Activated CD4-positive, alpha-beta T cell treated with anti-CD3 and anti-CD28 coated beads for 48 hours (primary cell): ENCODE results near the gene CCDC91.
"Not testable (repeated sequence)": the region's sequence is repeated elsewhere in the genome, so short reads cannot be mapped to it uniquely, and the experiment has no call there.

Source experiments
- DNase-seq: peaks from one replicate; pipeline ENCODE4 v3.0.0-alpha.2; 2020

Gene CCDC91

DNA sequence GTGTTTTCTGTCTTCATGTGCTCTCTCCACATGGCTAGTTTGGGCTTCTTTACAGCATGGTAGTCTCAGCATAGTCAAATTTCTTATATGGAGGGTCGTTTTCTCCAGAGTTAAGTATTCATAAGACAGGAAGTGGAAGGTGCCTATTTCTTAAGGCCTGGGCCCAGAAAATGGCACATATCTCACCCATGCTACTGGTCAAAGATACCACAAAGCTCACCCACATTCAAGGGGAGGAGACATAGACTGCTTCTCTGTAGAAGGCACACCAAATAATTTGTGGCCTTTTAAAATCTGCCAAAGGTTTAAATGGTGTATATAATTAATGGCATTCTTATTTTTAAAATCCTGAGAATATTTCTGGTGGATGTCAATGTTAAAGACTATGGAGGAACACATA is 44.8 kb downstream of the CCDC91 start:
- DNase-seq = no peak

GRCh38 chr12:28235985-28236384 is 45.7 kb downstream of the CCDC91 start:
- DNase-seq = no peak

DNA sequence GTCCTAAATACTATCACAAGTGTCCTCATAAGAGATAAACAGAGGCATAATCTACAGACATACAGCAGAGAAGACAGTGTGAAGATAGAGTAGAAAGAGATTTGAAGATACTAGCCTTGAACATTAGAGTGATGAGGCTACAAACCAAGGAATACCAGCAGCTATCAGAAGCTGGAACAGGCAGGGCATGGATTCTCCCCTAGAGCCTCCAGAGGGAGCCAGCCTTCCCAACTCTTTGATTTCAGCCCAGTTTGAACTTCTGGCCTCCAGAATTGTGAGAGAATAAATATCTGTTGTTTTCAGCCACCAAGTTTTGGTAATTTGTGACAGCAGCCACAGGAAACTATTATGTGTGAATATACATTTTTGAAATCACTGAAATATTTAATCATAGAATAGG is 47.2 kb downstream of the CCDC91 start:
- DNase-seq = no peak

DNA sequence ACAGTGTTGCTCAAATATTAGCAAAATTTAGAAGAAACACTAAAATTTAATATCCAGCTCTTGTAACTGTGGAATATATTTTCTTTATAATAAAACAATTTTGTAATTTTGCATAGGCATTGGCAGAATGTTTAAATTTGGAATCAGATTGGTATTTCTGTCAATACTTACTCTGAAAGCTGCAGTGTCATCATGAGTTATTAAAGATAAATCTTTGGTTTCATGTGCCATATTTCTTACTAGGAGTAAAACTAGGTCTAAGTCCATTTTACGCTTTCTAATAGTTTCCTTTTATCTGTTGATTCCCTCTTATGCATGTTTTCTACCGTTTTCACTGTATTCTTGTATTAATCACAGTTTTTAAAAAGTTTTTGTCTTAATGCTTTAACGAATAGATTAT is 49.7 kb downstream of the CCDC91 start:
- DNase-seq = no peak

DNA sequence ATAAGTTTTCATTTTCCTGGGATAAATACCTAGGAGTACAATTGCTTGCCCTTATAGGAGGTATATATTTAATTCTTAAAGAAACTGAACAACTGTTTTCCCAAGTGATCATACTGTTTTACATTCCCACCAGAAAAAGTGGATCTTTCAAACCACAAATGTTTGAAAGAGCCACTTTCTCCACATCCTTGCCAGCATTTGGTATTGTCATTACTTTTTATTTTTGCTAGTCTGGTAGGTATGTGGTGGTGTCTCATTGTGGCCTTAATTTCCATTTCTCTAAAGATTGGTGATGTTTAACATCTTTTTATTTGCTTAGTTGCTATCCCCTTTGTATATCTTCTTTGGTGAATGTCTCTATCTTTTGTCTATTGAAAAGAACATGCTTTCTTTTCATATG is 50.6 kb downstream of the CCDC91 start:
- DNase-seq = no peak

DNA sequence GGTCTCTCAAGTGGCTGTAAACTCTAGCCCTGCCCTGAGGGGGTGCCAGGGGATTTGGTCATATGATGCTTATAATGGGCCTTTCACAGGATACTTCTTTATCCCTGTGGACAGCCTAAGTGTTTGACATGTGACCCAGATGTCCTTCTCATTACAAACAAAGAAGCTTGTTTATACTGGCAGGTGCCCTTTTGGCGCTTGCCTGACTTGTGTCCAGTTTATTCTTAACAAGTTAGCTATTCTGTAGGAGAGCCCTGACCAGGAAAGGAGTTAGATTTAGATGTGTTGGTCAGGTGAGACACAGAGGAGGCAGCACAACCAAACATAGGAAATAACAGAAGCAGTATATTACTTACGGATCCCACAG is 51.9 kb downstream of the CCDC91 start:
- DNase-seq = no peak

- DNase-seq = no peak
Measured at GRCh38 chr12:28242496-28243309, 52.4 kb downstream of the CCDC91 start.

DNA sequence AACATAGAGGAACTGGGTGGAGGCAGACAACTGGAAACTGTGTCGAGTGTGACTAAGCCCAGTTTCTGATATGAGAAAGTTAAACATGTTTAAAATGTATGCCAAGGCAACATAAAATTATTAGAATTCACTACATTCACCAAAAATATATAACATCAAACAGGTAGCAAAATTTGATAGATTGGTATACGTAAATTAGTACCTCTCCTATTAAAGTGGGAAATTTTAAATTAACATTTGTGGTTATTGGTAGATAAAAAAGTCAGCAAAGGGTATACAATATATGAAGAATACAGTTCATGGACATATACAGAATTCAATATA is 53.0 kb downstream of the CCDC91 start:
- no peak for DNase-seq

- DNase-seq = no peak
Measured at GRCh38 chr12:28247806-28248205, 57.5 kb downstream of the CCDC91 start.

GRCh38 chr12:28248555-28249145 is 58.4 kb downstream of the CCDC91 start:
- no peak for DNase-seq

- peak; percentile 61 for DNase-seq
Measured at GRCh38 chr12:28253161-28253641, 62.9 kb downstream of the CCDC91 start.

DNA sequence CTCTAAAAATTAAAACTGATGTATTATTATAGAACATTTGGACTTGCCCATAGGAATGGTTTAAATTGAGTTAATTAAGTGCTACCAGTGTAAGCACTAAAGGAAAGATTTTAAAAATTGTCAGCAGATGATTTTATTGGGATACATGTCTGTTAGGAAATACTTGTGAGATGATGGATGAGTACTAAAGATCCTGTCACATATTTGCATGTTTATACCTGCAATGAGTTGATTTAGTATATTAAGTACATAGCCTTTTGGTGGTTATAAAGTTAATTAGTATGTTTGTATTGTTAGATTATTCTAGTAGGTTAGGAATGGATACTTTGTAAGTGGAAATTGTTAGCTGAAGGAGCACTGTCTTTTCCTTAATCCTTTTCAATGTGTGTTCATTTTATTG is 67.2 kb downstream of the CCDC91 start:
- no peak for DNase-seq

- DNase-seq = no peak
Measured at GRCh38 chr12:28258998-28259397, 68.7 kb downstream of the CCDC91 start.

GRCh38 chr12:28265435-28266042 is 75.3 kb downstream of the CCDC91 start:
- DNase-seq = no peak

DNA sequence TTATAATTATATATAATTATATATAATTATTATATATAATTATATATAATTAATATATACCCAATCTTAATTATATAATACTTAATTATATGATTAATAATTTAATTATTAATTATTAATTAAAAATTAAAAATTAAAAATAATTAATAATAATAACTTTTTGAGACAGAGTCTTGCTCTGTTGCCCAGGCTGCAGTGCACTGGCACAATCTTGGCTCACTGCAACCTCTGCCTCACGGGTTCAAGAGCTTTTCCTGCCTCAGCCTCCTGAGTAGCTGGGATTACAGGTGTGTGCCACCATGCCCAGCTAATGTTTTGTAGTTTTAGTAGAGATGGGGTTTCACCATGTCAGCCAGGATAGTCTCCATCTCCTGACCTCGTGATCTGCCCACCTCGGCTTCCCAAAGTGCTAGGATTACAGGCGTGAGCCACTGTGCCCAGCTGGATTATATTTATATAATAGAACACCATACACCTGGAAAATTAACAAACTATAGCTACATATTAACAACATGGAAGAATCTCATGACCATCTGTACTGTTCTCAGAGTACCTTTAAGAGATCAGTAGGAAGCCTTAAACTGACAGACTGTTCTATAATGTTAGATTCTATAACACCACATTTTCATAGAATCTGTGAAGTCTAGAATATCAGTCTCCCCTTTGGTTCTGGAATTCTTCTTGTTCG is 77.8 kb downstream of the CCDC91 start:
- not testable (repeated sequence) for DNase-seq

GRCh38 chr12:28268608-28269229 is 78.5 kb downstream of the CCDC91 start:
- no peak for DNase-seq

GRCh38 chr12:28269851-28270250 is 79.6 kb downstream of the CCDC91 start:
- no peak for DNase-seq

GRCh38 chr12:28278499-28278898 is 88.2 kb downstream of the CCDC91 start:
- DNase-seq = no peak

GRCh38 chr12:28278960-28279359 is 88.7 kb downstream of the CCDC91 start:
- DNase-seq = no peak

DNA sequence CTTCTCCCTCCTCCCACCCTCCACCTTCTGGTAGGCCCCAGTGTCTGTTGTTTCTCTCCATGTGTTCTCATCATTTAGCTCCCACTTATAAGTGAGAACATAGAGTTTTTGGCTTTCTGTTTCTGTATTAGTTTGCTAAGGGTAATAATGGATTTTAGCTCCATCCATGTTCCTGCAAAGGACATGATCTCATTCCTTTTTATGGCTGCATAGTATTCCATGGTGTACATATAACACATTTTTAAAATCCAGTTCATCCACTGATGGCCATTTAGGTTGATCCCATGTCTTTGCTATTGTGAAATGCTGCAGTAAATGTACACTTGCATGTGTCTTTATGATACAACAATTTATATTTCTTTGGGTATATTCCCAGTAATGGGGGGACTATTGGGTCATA is 96.1 kb downstream of the CCDC91 start:
- no peak for DNase-seq

DNA sequence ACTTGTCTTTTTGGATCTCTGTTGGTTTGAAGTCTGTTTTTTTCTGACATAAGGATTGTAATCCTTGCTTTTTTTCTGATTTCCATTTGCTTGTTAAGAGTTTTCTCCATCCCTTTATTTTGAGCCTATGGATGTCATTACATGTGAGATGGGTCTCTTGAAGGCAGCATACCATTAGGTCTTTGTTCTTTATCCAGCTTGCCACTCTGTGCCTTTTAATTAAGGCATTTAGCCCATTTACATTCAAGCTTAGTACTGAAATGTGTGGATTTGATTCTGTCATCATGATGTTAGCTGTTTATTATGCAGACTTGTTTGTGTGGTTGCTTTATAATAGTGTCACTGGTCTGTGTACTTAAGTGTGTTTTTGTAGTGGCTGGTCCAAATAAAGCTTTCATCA is 100.0 kb downstream of the CCDC91 start:
- DNase-seq = no peak

- DNase-seq = no peak
Measured at GRCh38 chr12:28292699-28293098, 102.4 kb downstream of the CCDC91 start.

GRCh38 chr12:28294300-28294699 is 104.0 kb downstream of the CCDC91 start:
- no peak for DNase-seq
